GM23338 (cell line): ENCODE measurements around the gene BMAL1. TPM values are rescaled to one million over a fixed set of nuclear protein-coding genes. Genes with fewer than 3 reads are reported as not detected.

Experiments
- ATAC-seq: fragments of 200-7000 bp; cut with Tn5 transposase; 3 replicates; pipeline ENCODE4 v1.9.1; 2020
- DNase-seq: peaks from one replicate; pipeline ENCODE4 v3.0.0-alpha.2; 2015; ENCODE audit warnings: low spot score
- H2AFZ ChIP-seq: fragments of 200-600 bp; sonication (generic); 2 replicates; pipeline ENCODE4 v1.8.0; 2016; ENCODE audit warnings: antibody characterized with exemption, mild to moderate bottlenecking, moderate library complexity
- H3F3A ChIP-seq: fragments of 200-600 bp; sonication (generic); replicated peaks from 2 replicates; pipeline ENCODE4 v1.8.0; 2017; ENCODE audit warnings: antibody characterized with exemption, mixed run types, low read depth
- H3K27ac ChIP-seq: fragments of 200-600 bp; sonication (generic); 2 replicates; pipeline ENCODE4 v1.6.1; 2016; ENCODE audit warnings: low read depth
- H3K27me3 ChIP-seq: fragments of 200-600 bp; sonication (generic); 2 replicates; pipeline ENCODE4 v1.8.0; 2016; ENCODE audit warnings: mild to moderate bottlenecking, mixed run types, moderate library complexity; ENCODE audit not compliant: insufficient read depth
- H3K36me3 ChIP-seq: fragments of 200-600 bp; sonication (generic); 2 replicates; pipeline ENCODE4 v1.8.0; 2016; ENCODE audit warnings: mild to moderate bottlenecking; ENCODE audit not compliant: insufficient read depth
- H3K4me1 ChIP-seq: fragments of 200-600 bp; sonication (generic); 2 replicates; pipeline ENCODE4 v1.8.0; 2016; ENCODE audit warnings: mild to moderate bottlenecking, moderate library complexity; ENCODE audit not compliant: insufficient read depth
- H3K4me2 ChIP-seq: fragments of 200-600 bp; sonication (generic); 2 replicates; pipeline ENCODE4 v1.7.1; 2017; ENCODE audit warnings: mixed run types
- H3K4me3 ChIP-seq: fragments of 200-600 bp; sonication (generic); 2 replicates; pipeline ENCODE4 v1.6.1; 2016; ENCODE audit warnings: mixed run types
- H3K79me2 ChIP-seq: fragments of 200-600 bp; sonication (generic); replicated peaks from 2 replicates; pipeline ENCODE4 v1.8.0; 2017; ENCODE audit warnings: mild to moderate bottlenecking; ENCODE audit not compliant: insufficient read depth
- H3K9me2 ChIP-seq: fragments of 200-600 bp; sonication (generic); 2 replicates; pipeline ENCODE4 v1.8.0; 2017; ENCODE audit not compliant: insufficient read depth
- H4K20me1 ChIP-seq: fragments of 200-600 bp; sonication (generic); replicated peaks from 2 replicates; pipeline ENCODE4 v1.8.0; 2017; ENCODE audit warnings: mild to moderate bottlenecking; ENCODE audit not compliant: insufficient read depth
- H3K27ac Mint-ChIP-seq: 2 replicates; pipeline ENCODE4 v1.8.0; 2020; ENCODE audit warnings: inconsistent platforms, mild to moderate bottlenecking, moderate library complexity, mixed read lengths
- H3K27me3 Mint-ChIP-seq: 3 replicates; pipeline ENCODE4 v1.8.0; 2022; ENCODE audit warnings: low read depth, mild to moderate bottlenecking, moderate library complexity, mixed read lengths, inconsistent platforms; ENCODE audit not compliant: insufficient read depth, poor library complexity
- H3K36me3 Mint-ChIP-seq: 3 replicates; pipeline ENCODE4 v1.8.0; 2021; ENCODE audit warnings: low read depth, mild to moderate bottlenecking, inconsistent platforms, moderate library complexity, mixed read lengths
- H3K4me1 Mint-ChIP-seq: 3 replicates; pipeline ENCODE4 v1.8.0; 2020; ENCODE audit warnings: mild to moderate bottlenecking, inconsistent platforms, mixed read lengths
- H3K4me3 Mint-ChIP-seq: 3 replicates; pipeline ENCODE4 v1.8.0; 2021; ENCODE audit warnings: moderate library complexity, mild to moderate bottlenecking, inconsistent platforms, mixed read lengths
- H3K9me3 Mint-ChIP-seq: 3 replicates; pipeline ENCODE4 v1.8.0; 2020; ENCODE audit warnings: moderate library complexity, mild to moderate bottlenecking, inconsistent platforms, mixed read lengths
- CREB1 ChIP-seq: fragments of 250-450 bp; sonication (Bioruptor Pico); IDR thresholded peaks from 2 replicates; pipeline ENCODE4 v1.5.0; 2020; ENCODE audit warnings: low read depth, mild to moderate bottlenecking, moderate library complexity
- EZH2 ChIP-seq: fragments of 200-600 bp; sonication (generic); IDR thresholded peaks from one replicate; pipeline ENCODE4 v1.8.0; 2017; ENCODE audit warnings: antibody characterized with exemption, mild to moderate bottlenecking, low read depth; ENCODE audit not compliant: unreplicated experiment
- EZH2phosphoT487 ChIP-seq: fragments of 200-600 bp; sonication (generic); IDR thresholded peaks from one replicate; pipeline ENCODE4 v1.8.1; 2018; ENCODE audit warnings: antibody characterized with exemption; ENCODE audit not compliant: unreplicated experiment
- JUNB ChIP-seq: IDR thresholded peaks from one replicate; pipeline ENCODE4 v1.6.1; 2016; ENCODE audit warnings: antibody characterized with exemption; ENCODE audit not compliant: unreplicated experiment
- NANOG ChIP-seq: IDR thresholded peaks from 2 replicates; pipeline ENCODE4 v1.6.1; 2016; ENCODE audit warnings: antibody characterized with exemption, borderline replicate concordance
- STAT1 ChIP-seq: IDR thresholded peaks from one replicate; pipeline ENCODE4 v1.6.1; 2016; ENCODE audit warnings: antibody characterized with exemption; ENCODE audit not compliant: unreplicated experiment
- ZNF114 ChIP-seq: fragments of 250-450 bp; sonication (Bioruptor Pico); IDR thresholded peaks from 2 replicates; pipeline ENCODE4 v1.5.0; 2020; ENCODE audit warnings: mild to moderate bottlenecking, moderate library complexity
- ZNF331 ChIP-seq: fragments of 250-450 bp; sonication (Bioruptor Pico); IDR thresholded peaks from 2 replicates; pipeline ENCODE4 v1.5.0; 2020; ENCODE audit warnings: low read depth, mild to moderate bottlenecking, moderate library complexity
- polyA plus RNA-seq: library from polyadenylated mRNA; unstranded; fragments of >200 nt; fragmentation: Nextera tagmentation; extraction: Ambion mirVana; gene quantifications from 2 replicates; pipeline ENCODE4 v1.2.1, GENCODE V29; 2016
- total RNA-seq: library from RNA; depleted of rRNA; stranded (reverse); fragments of >200 nt; shearing (Covaris generic); gene quantifications from 2 replicates; pipeline ENCODE4 v1.2.3, GENCODE V29; 2014
- TF ChIP-seq, protein P1 (sequence below): fragments of 250-450 bp; sonication (Bioruptor Pico); IDR thresholded peaks from 2 replicates; pipeline ENCODE4 v1.5.0; 2020; ENCODE audit warnings: mild to moderate bottlenecking, moderate library complexity
- TF ChIP-seq, protein P2 (sequence below), 2 experiments: fragments of 200-600 bp in 1 of 2; sonication (generic) in 1 of 2; conservative IDR thresholded peaks; 2 replicates each; pipeline versions ENCODE4 v1.5.1 to v1.6.1; 2016 to 2017; ENCODE audit warnings: antibody characterized with exemption in 2 of 2, low read depth in 2 of 2, mild to moderate bottlenecking in 2 of 2, moderate library complexity in 1 of 2
- TF ChIP-seq, protein P3 (sequence below): IDR thresholded peaks from 2 replicates; pipeline ENCODE4 v1.6.1; 2016; ENCODE audit warnings: antibody characterized with exemption

Gene BMAL1
- total and polyA plus RNA-seq, 2 experiments from 2014 or later, result 5.1 to 7.2 TPM

DNA sequence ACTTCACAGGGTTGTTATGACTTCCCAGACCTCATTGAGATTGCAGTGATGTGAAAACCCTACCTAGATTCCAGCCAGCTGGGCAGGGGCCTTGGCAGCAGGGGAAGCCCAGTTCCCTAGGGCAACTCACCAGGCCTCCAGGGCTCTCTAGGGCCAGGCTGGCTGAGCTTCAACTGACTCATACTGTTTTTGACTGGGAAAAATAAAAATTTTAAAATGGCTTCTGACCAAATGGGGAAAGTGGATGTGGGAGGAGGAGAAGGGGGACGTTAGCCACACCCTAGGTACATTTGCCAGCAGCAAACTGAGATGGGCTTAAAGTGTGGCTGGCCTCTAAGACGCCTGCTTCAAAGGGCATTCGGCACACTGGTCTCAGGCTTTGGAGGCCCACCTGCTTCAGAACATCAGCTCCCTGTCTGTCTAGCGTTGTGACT is 39.0 kb downstream of the BMAL1 start (continued):
- TF ChIP-seq, protein P1, sequence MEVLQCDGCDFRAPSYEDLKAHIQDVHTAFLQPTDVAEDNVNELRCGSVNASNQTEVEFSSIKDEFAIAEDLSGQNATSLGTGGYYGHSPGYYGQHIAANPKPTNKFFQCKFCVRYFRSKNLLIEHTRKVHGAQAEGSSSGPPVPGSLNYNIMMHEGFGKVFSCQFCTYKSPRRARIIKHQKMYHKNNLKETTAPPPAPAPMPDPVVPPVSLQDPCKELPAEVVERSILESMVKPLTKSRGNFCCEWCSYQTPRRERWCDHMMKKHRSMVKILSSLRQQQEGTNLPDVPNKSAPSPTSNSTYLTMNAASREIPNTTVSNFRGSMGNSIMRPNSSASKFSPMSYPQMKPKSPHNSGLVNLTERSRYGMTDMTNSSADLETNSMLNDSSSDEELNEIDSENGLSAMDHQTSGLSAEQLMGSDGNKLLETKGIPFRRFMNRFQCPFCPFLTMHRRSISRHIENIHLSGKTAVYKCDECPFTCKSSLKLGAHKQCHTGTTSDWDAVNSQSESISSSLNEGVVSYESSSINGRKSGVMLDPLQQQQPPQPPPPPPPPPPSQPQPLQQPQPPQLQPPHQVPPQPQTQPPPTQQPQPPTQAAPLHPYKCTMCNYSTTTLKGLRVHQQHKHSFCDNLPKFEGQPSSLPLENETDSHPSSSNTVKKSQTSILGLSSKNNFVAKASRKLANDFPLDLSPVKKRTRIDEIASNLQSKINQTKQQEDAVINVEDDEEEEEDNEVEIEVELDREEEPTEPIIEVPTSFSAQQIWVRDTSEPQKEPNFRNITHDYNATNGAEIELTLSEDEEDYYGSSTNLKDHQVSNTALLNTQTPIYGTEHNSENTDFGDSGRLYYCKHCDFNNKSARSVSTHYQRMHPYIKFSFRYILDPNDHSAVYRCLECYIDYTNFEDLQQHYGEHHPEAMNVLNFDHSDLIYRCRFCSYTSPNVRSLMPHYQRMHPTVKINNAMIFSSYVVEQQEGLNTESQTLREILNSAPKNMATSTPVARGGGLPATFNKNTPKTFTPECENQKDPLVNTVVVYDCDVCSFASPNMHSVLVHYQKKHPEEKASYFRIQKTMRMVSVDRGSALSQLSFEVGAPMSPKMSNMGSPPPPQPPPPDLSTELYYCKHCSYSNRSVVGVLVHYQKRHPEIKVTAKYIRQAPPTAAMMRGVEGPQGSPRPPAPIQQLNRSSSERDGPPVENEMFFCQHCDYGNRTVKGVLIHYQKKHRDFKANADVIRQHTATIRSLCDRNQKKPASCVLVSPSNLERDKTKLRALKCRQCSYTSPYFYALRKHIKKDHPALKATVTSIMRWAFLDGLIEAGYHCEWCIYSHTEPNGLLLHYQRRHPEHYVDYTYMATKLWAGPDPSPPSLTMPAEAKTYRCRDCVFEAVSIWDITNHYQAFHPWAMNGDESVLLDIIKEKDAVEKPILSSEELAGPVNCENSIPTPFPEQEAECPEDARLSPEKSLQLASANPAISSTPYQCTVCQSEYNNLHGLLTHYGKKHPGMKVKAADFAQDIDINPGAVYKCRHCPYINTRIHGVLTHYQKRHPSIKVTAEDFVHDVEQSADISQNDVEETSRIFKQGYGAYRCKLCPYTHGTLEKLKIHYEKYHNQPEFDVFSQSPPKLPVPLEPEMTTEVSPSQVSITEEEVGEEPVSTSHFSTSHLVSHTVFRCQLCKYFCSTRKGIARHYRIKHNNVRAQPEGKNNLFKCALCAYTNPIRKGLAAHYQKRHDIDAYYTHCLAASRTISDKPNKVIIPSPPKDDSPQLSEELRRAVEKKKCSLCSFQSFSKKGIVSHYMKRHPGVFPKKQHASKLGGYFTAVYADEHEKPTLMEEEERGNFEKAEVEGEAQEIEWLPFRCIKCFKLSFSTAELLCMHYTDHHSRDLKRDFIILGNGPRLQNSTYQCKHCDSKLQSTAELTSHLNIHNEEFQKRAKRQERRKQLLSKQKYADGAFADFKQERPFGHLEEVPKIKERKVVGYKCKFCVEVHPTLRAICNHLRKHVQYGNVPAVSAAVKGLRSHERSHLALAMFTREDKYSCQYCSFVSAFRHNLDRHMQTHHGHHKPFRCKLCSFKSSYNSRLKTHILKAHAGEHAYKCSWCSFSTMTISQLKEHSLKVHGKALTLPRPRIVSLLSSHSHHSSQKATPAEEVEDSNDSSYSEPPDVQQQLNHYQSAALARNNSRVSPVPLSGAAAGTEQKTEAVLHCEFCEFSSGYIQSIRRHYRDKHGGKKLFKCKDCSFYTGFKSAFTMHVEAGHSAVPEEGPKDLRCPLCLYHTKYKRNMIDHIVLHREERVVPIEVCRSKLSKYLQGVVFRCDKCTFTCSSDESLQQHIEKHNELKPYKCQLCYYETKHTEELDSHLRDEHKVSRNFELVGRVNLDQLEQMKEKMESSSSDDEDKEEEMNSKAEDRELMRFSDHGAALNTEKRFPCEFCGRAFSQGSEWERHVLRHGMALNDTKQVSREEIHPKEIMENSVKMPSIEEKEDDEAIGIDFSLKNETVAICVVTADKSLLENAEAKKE (CRISPR knock-in tag), result no peak
- no peak for TF ChIP-seq EZH2phosphoT487
- no peak for TF ChIP-seq ZNF114
- no peak for TF ChIP-seq ZNF331 (CRISPR knock-in tag)
- TF ChIP-seq STAT1, result no peak

DNA sequence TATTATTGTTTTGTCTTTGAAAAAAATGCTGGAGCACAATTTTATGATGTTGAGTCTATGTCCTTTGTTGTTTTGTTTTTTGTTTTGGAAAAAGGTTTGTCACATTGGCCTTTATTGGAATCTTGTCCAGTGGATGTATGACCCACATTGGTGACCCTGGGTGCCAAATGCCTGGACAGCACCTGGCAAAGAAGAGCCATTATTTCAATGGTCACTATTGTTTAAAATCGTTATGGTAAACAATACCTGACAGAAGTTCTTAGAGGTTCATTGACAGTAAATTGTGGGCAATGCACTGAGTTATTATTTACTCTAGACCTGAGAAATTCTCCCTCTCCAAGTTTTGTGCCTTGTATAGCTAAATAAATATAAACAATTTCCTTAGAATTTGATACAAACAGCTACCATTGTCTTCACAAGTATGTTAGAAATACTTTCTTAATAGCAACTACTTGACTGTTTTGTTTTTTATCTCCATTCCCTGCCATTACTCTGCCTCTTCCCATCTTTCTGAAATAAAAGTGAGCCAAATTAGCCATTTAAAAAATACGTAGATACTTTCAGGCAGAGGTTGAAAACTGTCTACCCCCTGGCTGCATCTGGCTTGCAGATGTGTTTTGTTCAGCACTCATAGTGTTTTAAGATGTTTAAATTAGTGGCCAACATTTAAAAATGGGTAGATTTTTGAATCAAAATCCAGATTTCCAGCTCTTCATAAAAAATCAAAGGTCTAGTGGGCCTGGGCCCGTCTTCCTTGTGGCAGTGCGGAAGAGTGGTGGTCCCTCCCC is 39.9 kb downstream of the BMAL1 start:
- Histone ChIP-seq H3K27ac (no peak overlapping the region), H3K4me1 (no peaks in the 10 kb centered on the region), H3K27me3 (no peaks in the 10 kb centered on the region), H3K36me3 (no peaks in the 10 kb centered on the region), H3K4me2 (no peak overlapping the region), H3K9me2 (no peaks in the 10 kb centered on the region), H2AFZ (no peak overlapping the region), H3K79me2 (peaks cover 6% of the 10 kb centered on the region; the same call in 1 of the 2 replicates), H4K20me1 (no peaks in the 10 kb centered on the region; the same call in 1 of the 2 replicates), H3F3A (no peaks in the 10 kb centered on the region), H3K4me3 (no peak overlapping the region)
- DNase-seq (no peak), ATAC-seq (no peak)
- Mint-ChIP-seq H3K4me3 (no peak overlapping the region), H3K27me3 (peaks cover 6% of the 10 kb centered on the region), H3K4me1 (peaks cover 19% of the 10 kb centered on the region), H3K9me3 (no peaks in the 10 kb centered on the region), H3K36me3 (no peaks in the 10 kb centered on the region), H3K27ac (no peak overlapping the region)
- TF ChIP-seq, protein P2, sequence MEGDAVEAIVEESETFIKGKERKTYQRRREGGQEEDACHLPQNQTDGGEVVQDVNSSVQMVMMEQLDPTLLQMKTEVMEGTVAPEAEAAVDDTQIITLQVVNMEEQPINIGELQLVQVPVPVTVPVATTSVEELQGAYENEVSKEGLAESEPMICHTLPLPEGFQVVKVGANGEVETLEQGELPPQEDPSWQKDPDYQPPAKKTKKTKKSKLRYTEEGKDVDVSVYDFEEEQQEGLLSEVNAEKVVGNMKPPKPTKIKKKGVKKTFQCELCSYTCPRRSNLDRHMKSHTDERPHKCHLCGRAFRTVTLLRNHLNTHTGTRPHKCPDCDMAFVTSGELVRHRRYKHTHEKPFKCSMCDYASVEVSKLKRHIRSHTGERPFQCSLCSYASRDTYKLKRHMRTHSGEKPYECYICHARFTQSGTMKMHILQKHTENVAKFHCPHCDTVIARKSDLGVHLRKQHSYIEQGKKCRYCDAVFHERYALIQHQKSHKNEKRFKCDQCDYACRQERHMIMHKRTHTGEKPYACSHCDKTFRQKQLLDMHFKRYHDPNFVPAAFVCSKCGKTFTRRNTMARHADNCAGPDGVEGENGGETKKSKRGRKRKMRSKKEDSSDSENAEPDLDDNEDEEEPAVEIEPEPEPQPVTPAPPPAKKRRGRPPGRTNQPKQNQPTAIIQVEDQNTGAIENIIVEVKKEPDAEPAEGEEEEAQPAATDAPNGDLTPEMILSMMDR (conservative IDR thresholded peaks at IDR 0.05; ENCODE audit: low read depth in 2 of 2), result no peak
- TF ChIP-seq, protein P3, sequence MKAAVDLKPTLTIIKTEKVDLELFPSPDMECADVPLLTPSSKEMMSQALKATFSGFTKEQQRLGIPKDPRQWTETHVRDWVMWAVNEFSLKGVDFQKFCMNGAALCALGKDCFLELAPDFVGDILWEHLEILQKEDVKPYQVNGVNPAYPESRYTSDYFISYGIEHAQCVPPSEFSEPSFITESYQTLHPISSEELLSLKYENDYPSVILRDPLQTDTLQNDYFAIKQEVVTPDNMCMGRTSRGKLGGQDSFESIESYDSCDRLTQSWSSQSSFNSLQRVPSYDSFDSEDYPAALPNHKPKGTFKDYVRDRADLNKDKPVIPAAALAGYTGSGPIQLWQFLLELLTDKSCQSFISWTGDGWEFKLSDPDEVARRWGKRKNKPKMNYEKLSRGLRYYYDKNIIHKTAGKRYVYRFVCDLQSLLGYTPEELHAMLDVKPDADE, result no peak
- TF ChIP-seq STAT1 (no peak), NANOG (no peak), EZH2phosphoT487 (no peak), JUNB (no peak), EZH2 (no peak), CREB1 (no peak)
